Fibroblast of skin of left biceps (primary cell): ENCODE measurements around the gene DAG1.
A peak's percentile ranks its signal among the peaks of the same experiment; 100 is the strongest.

ENCODE experiments used
- DNase-seq, 2 experiments: peaks; one replicate each; pipeline ENCODE4 v3.0.0-alpha.2; 2013; ENCODE audit warnings: low read depth in 2 of 2

DAG1 gene

GRCh38 chr3:49469936-49470713, at the start of gene DAG1:
Gene DAG1 (plus strand): TSS chr3:49470267. CDS start chr3:49510535, 40,268 bp downstream.
- peak; percentile 82 to 89 for DNase-seq

DNA sequence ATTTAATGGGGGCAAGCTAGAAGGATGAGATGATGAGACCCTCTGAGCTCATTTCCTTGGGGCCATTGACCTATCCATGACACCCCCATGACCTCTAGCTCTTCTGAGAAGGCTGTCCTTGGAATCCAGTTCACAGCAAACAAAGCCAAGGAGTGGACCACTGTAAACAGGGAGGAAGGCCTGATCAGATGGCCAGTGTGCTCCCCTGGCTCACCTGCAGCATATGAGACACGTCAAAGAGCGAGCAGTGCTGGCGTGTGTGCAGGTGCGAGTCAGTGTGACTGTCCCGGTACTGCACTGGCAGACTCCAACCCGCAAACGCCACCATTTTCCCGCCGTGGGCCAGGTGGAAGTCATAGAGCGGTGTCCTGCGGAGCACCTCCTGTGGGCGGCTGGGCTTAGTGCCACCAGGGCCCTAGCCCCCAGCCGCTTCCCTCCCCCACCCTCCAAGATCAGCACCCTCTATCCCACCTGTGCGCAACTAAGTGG, 48.1 kb upstream of the DAG1 start:
- DNase-seq: no peak

DNA sequence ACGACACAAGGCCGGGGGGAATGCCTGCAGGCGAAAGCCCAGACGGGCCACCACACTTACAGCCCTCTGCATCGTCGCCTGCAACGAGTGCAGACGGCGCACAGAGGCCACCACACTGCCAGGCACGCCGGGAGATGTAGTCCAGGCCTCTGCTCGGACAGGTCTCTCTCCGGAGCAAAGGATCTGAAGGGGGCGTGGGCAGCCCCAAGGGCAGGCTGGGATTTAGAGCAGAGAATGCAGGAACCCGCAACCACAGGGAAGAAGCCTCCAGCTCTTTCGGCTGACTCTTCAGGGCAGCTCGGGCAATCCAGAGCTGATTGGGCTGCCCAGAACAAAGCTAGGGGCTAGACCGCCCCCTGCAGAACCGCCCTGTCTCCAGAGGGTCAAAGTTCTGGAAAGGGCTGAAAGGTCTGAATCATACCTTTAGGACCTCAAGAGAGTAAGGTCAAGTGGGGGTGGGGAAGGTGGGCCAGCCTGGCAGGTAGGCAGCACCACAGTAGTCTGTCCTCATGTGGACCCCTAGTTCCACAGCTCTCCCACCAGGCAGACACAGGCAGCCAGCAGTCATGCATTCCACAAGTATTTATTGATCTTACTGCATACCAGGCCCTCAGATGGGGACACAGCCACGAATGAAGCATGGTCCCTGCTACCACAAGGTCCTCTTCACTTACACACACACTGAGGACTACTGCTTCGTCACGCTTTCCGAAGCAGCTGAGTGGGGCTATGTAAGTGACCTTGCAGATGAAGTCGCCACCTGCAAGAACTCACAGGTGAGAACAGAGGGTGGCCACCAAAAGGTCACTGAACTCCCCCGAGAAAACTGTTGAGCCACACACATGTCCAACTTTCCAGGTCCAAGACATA, 47.5 kb upstream of the DAG1 start, which contains the start of gene AMT:
Gene AMT (minus strand): TSS at position 95 of the 870 bp plus-strand sequence. CDS start 23 bp downstream, at position 72.
- no peak for DNase-seq

DNA sequence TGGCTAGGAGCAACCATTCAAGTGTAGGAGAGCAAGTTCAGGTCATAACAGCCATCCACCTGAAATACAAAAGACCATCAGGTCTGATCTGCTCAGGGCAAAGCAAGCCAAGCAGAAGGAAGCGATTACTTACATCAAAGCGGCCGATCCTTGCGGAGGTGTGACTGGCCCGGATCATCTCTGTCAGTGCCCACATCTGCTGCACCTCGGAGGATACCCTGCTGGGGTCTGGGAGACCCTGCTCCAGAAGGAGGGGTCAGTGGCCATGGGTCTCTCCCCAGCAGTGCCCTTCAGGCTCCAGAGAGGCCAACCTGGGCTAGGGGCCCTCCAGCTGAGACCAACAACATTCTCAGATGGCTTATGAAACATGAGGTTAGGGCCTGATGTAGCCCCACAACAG, 45.3 kb upstream of the DAG1 start:
- no peak for DNase-seq

DNA sequence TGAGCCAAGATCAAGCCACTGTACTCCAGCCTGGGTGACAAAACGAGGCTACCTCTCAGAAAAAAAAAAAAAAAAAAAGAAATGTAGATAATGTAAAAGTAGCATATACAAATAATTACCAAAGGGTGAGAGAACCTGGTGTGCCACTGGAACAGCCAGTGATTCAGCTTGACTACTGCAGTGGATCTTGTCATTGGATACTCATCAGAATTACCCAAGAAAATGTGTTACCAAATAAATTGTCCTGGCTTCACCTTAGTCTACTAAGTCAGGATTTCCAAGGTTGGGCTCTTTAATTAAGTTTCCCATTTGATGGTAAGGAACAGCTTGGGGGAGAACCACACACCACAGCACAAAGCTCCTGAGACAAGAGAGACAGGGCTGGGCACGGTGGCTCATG, 42.5 kb upstream of the DAG1 start:
- no peak for DNase-seq

DNA sequence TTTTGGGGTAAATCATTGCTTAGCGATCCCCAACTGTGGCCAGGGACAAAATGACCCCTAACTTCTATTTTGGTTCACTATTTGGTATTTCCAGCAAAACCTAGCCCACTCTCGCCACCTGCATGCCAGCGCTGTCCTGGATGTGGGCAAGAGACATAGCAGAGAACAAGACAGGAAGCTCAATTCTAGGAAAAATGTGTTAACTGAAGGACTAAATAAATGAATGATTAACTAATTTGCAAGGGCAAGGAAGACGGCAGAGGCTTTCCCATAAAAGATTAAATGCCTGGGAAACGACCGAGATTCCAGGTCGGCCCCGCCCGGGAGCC, 41.4 kb upstream of the DAG1 start:
- DNase-seq: no peak

- no peak for DNase-seq
Measured at GRCh38 chr3:49434731-49435130, 35.3 kb upstream of the DAG1 start.

GRCh38 chr3:49445391-49445790, 24.7 kb upstream of the DAG1 start:
- DNase-seq: no peak

DNA sequence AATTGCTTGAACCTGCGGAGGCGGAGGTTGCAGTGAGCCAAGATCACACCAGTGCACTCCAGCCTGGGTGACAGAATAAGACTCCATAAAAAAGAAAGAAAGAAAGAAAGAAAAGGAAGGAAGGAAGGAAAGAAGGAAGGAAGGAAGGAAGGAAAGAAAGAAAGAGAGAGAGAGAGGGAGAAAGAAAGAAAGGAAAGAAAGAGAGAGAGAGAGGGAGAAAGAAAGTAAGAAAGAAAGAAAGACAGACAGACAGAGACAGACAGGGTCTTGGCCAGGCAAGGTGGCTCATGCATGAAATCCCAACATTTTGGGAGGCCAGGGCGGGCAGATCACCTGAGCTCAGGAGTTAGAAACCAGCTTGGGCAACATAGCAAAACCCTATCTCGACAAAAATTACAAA, 16.4 kb upstream of the DAG1 start:
- no peak for DNase-seq

DNA sequence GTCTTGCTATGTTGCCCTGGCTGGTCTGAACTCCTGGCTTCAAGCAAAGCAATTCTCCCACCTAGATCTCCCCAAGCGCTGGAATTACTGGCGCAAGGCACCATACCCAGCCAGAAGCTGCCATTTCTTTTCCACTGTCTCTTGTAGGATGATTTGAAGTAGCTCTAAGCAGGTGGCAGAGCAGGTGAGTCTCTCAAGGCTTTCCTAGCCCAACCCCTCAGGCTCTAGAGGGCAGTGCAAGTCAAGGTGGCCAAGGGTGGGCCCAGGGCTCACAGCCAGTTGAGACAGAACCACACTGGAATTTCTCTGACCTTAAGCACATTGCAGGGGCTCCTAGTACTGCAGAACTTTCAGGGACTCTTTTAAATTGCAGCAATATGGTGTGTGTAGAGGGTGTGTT, 15.6 kb upstream of the DAG1 start:
- no peak for DNase-seq

- DNase-seq: no peak
Measured at GRCh38 chr3:49454898-49455681, 15.0 kb upstream of the DAG1 start.

DNA sequence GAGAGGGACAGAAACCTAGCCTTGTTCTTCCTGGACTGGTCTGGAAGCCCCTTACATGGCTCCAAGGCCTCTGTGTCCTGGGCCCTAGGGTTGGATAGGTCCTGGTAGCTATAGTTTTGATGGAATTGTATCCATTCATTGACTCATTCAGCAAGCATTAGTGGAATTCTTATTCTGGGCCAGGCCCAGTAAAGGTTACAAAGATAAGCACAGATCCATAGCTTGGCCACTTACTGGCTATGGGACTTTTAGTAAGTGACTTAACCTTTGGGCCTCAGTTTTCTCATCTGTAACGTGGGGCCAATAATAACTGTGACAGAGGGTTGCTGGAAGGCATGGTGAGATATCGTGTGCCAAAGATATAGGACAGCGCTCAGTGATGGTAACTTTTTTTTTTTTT, 13.6 kb upstream of the DAG1 start:
- DNase-seq: no peak

GRCh38 chr3:49460188-49460890, 9.7 kb upstream of the DAG1 start:
- DNase-seq: no peak

DNA sequence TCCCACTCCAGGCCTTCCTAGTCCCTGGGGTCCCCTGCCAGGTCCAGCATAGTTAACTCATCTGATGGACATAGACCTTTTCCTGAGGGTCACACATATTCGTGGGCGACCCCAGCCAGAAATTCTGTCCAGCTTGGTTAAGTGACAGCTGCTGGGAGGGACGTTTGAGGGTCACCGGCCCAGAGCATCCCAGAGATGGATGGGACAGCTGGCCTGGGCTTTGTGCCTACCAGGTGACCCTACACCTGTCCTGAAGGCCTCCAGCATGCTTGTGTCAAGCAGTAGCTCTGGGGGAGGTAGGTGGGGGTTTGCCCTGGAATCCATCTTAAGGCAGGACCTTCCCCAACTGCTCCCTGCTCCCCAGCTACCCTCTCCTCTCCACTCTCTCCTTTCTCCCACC, 9.1 kb upstream of the DAG1 start:
- no peak for DNase-seq

DNA sequence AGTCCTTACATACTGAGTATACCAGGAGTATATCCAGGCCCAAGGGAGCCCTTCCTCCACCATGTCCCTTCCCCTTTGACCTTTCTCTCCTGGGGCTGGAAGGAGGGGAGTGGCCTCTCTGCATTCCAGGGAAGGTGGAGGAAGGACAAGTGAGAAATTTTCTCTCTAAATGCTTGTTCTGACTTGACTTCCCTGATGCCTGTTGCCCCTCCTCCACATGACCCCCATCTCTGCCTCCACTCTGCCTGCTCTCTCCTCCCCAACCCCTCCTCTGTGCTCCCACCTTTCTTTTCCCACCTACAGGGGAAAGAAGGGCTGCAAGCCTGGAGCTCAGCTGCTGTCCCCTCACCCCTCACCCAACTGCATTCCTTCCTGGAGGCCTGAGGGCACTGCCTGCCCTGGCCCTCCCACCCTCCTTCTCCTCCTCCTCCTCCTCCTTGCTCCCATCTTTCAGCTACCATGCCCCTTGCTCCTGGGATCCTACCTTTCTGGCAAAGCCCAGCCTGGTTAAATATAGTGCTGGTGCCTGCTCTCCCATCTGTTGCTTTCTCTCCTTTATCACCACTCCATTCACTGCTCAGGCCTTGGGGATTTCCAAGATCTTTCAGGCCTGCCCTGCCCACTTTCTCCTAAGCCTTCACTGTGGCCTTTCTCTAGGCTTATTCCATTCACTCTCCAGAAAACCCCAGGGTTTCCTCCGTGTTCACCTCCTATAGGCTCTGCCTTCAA, 8.5 kb upstream of the DAG1 start:
- no peak for DNase-seq

DNA sequence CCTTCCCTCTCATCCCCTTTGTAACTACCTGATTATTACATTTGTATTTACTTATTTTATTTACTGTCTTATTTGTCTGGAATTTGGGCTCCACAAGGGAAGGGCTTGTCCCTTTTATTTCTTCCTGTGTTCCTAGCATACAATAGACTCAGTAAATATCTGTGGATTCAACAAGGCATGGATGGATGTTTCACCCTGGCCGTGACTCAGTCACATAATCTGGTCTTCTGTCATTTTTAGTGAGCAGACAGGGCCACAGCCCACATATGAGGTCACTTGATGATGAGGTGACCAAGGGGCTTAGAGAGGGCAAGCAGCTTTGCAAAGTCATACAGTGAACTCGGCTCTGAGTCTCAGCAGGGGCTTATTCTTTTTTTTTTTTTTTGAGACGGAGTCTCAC, 7.8 kb upstream of the DAG1 start:
- DNase-seq: no peak

- DNase-seq: no peak
Measured at GRCh38 chr3:49465270-49466034, 4.6 kb upstream of the DAG1 start.

DNA sequence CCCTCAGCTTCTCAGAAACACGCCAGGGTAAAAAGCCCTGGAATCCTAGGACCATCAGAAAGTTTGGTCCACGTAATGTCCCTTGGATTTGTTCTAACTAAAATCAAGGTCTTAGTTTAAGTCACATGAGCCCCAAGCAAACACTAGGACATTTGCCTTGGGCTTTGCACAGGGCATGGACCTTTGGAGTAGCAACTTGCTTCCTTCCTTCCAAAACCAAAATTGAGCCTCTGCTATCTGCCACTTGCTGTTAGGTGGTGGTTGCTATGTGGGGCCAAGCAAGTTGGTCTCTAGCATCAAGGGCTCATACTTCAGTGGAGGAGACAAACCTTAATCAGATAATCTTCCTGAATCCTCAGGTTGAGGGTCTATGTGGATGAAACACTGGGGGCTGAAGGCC, 4.0 kb upstream of the DAG1 start:
- no peak for DNase-seq

DNA sequence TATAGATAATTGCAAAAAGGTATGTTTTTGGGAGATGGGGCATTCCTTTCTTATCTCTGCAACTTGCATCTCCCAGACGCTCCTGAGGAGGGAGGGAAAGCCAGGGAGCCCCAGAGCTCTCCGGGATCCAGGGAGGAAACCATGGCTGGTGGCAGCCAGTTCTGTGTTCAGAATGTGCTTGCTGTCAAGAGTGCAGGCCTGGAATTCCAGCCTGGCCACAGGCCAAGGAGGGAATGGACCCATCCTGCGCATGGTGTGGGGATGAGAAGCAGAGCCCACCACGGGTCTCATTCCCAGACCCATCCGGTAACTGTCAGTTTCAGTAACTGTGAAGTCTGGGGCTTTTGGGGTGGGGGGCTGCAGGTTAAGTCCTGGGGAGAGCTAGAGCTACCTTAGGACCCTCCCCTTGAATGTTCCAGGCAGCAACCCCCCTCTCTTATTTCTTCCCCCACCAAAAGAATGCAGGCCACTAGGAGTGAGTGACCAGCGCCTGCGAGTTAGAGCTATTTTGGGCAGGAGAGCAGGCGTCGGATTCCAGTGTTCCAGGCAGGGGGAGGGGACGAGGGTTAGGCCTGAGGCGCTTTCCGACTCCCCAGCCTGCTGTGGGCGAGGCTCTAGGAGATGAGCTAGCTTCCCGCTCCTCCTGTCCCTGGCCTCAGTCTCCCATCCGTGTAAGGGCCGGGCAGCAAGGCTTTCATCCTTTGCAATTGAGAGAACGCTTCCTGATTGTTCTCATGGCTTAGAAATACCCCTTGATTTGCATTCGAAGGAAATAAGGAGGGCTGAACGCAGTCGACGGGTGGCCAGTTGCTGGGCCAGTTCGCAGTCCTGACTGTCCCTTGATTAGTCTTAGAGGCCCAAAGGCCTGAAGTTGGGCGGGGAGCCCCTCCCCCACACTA, 781 bp upstream of the DAG1 start:
- DNase-seq: peak; percentile 39 to 44
